PFSK-1 (cell line): ENCODE measurements around the gene CLDN34.

Source experiments
- FOXP2 ChIP-seq: optimal IDR thresholded peaks from 2 replicates; pipeline ENCODE3; 2011; ENCODE audit warnings: borderline replicate concordance, control low read depth, inconsistent platforms; ENCODE audit not compliant: insufficient read depth; ENCODE audit errors: extremely low read length, extremely low read depth
- POLR2AphosphoS5 ChIP-seq: IDR thresholded peaks from 2 replicates; pipeline ENCODE4 v1.6.1; 2012; ENCODE audit warnings: low read depth, mild to moderate bottlenecking, control low read depth, low read length, moderate library complexity
- SIN3A ChIP-seq: IDR thresholded peaks from 2 replicates; pipeline ENCODE4 v1.6.1; 2012; ENCODE audit warnings: mild to moderate bottlenecking, low read length, moderate library complexity, borderline replicate concordance; ENCODE audit not compliant: insufficient read depth
- TAF1 ChIP-seq: IDR thresholded peaks from 2 replicates; pipeline ENCODE4 v1.6.1; 2012; ENCODE audit warnings: low read length, control low read depth, borderline replicate concordance; ENCODE audit not compliant: insufficient read depth
- TF ChIP-seq, protein P1 (sequence below), 2 experiments: IDR thresholded peaks; 2 replicates each; pipeline versions ENCODE4 v1.6.1 to v1.8.0; 2011 to 2012; ENCODE audit warnings: low read depth in 2 of 2, low read length in 2 of 2, control low read depth in 1 of 2, inconsistent platforms in 1 of 2, mild to moderate bottlenecking in 1 of 2, moderate library complexity in 1 of 2; ENCODE audit not compliant: insufficient read depth in 1 of 2

CLDN34 gene

DNA sequence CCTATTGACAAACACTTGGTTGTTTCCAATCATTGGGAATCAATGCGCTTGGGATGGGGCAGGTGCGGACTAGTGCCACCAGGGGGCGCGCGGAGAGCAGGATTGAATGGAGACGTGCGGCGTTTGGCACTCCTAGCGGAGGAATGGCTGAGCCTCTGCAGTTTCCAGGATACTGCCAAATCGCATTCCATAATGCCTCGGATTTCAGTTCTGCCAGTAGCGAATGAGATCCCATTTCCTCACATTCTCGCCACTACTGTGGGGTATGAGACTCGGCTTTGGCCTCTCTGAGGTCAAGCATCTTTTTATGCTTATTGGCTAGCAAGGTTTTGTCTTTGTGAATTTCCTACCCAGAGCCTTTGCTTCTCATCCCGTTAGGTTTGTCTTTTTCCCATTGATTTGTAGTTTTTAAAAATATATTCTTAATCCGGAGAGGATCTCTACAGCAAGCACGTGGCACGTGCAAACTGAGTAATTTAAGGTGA is 28.7 kb downstream of the CLDN34 start:
- TF ChIP-seq, protein P1, sequence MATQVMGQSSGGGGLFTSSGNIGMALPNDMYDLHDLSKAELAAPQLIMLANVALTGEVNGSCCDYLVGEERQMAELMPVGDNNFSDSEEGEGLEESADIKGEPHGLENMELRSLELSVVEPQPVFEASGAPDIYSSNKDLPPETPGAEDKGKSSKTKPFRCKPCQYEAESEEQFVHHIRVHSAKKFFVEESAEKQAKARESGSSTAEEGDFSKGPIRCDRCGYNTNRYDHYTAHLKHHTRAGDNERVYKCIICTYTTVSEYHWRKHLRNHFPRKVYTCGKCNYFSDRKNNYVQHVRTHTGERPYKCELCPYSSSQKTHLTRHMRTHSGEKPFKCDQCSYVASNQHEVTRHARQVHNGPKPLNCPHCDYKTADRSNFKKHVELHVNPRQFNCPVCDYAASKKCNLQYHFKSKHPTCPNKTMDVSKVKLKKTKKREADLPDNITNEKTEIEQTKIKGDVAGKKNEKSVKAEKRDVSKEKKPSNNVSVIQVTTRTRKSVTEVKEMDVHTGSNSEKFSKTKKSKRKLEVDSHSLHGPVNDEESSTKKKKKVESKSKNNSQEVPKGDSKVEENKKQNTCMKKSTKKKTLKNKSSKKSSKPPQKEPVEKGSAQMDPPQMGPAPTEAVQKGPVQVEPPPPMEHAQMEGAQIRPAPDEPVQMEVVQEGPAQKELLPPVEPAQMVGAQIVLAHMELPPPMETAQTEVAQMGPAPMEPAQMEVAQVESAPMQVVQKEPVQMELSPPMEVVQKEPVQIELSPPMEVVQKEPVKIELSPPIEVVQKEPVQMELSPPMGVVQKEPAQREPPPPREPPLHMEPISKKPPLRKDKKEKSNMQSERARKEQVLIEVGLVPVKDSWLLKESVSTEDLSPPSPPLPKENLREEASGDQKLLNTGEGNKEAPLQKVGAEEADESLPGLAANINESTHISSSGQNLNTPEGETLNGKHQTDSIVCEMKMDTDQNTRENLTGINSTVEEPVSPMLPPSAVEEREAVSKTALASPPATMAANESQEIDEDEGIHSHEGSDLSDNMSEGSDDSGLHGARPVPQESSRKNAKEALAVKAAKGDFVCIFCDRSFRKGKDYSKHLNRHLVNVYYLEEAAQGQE (IDR thresholded peaks at IDR 0.05; ENCODE audit: insufficient read depth in 1 of 2, low read depth in 2 of 2, low read length in 2 of 2) = no peak
- TF ChIP-seq SIN3A (no peak), FOXP2 (no peak), TAF1 (no peak), POLR2AphosphoS5 (no peak)

DNA sequence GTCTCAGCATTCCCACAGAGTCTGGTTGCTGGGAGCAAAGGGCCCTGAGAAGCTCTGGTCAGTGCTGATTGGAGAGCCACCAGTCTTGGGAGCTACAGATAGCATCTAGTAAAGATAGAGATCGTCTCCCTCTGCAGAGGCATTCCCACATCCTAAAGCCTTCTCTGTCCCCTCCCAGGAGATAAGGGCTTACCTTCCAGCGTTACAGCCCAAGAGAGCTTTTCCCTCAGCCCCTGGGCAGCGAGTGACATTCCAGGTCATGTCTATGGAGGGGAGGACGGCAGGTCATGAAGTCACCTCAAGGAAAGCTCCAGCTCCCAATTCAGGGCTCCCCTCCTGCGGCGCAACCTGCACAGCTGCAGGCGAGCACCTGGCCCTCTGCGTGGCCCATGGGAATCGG is 29.9 kb downstream of the CLDN34 start:
- TF ChIP-seq POLR2AphosphoS5 (no peak), TAF1 (no peak)
- TF ChIP-seq, protein P1 (IDR thresholded peaks at IDR 0.05; ENCODE audit: insufficient read depth in 1 of 2, low read depth in 2 of 2, low read length in 2 of 2) = no peak

DNA sequence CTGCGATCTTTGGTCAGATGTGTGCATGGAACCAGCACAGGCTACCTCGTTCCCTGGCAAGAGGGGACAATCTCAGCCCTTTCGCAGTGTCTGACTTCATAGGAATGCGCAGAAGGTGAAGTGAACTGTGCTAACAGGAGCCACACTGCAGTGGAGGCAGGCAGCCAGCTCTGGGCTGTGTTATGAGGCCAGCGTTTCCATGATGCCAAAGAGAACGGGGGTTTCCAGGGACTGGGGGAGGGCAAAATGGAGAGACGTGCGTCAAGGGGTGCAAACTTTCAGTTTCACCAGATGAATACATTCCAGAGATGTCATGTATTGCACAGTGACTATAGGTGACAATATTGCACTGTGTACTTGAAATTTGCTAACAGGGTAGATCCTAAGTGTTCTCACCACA is 30.4 kb downstream of the CLDN34 start:
- TF ChIP-seq POLR2AphosphoS5 (no peak), SIN3A (no peak), FOXP2 (no peak), TAF1 (no peak)
- TF ChIP-seq, protein P1 (IDR thresholded peaks at IDR 0.05; ENCODE audit: insufficient read depth in 1 of 2, low read depth in 2 of 2, low read length in 2 of 2) = no peak

DNA sequence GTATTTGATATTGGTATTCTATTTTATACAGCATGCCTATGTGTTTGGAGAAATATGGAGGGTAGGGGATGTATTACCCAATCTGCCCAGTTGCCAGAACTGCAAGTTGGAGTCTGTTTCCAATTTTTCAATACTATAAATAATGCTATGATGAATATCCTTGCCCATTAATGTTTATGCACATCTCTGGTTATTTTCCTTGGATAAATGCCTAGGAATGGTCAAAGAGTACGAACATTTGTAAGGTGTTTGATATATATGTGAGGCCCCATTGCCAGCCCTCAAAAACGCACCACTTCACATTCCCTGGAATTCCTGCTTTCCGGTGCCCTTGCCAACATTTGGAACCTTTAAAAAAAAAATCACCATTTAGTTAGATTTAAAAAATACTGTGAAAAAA is 34.3 kb downstream of the CLDN34 start:
- TF ChIP-seq, protein P1 (IDR thresholded peaks at IDR 0.05; ENCODE audit: insufficient read depth in 1 of 2, low read depth in 2 of 2, low read length in 2 of 2) = no peak
- no peak for TF ChIP-seq TAF1
- no peak for TF ChIP-seq POLR2AphosphoS5
- no peak for TF ChIP-seq SIN3A
- TF ChIP-seq FOXP2 = no peak

DNA sequence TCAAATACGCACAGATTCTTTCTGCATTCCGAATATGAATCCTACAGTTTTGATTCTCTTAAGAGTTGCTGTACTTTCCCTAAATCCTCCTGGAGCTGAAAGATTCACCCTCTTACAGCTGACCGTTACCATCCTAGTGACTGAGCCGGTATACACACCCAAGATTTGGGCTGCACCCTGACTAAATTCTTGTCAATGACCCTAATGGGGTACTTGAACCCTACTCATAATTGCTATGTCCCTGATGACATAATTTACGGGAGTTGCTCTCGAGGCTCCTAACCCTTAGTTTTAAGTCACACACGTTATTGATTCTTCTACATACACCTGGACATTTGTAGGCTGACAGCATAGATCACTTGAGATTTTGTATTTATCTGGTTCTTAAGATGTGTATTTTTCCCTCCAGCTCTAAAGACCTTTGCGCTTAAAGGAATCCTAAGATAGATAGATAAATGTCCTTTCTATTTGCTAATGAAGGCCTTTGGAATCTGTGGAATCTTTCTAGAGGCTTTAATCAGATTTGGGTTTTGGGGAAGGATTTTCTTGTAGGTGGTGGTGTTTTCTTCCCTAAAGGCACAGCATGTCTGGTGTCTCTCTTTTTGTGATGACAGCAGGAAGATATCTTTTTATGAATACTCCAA is 37.8 kb downstream of the CLDN34 start:
- TF ChIP-seq FOXP2 (no peak), SIN3A (no peak)
- TF ChIP-seq, protein P1 (IDR thresholded peaks at IDR 0.05; ENCODE audit: insufficient read depth in 1 of 2, low read depth in 2 of 2, low read length in 2 of 2) = no peak
